IPS DF 4.7 (cell line): Measurements from ENCODE around the gene UHRF2.
"Not testable (repeated sequence)": the region's sequence is repeated elsewhere in the genome, so short reads cannot be mapped to it uniquely, and the experiment has no call there.

Experiments used
- DNase-seq: peaks from one replicate; pipeline ENCODE4 v3.0.0-alpha.2; 2013; ENCODE audit warnings: low spot score; ENCODE audit errors: extremely low read depth

Gene UHRF2

GRCh38 chr9:6484210-6484609 is 71.2 kb downstream of the UHRF2 start:
- no peak for DNase-seq

DNA sequence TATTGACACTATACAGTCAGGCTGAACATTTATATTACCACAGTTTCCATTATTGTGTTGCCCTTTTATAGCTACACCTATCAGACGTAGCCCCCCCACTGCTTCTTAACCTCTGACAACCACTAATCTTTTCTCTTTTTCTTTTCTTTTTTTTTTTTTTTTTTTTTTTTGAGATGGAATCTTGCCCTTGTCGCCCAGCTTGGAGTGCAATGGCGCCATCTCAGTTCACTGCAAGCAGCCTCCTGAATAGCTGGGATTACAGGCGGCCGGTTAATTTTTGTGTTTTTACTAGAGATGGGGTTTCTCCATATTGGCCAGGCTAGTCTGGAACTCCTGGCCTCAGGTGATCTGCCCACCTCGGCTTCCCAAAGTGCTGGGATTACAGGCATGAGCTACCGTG is 75.4 kb downstream of the UHRF2 start:
- no peak for DNase-seq

- no peak for DNase-seq
Observed at GRCh38 chr9:6489099-6489498, 76.1 kb downstream of the UHRF2 start.

DNA sequence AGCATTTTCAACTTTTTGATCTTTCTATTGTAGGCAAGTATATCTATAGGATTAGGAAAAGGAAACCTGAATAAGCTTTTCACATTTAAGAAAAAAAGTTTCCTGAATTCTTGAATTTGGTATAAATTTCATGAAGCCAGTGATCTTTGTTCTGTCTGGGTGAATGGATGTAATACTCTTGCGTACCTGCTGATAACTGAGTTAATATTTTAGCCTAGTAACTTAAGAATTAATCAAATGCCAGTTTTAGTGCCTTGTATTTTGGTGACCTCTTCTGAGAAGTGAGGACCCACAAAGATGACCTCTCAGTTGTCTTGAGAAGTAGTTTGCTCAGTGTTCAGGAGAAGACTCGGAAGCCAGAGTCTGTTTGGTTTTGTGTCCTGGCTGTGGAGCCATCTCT is 77.9 kb downstream of the UHRF2 start:
- DNase-seq = no peak

DNA sequence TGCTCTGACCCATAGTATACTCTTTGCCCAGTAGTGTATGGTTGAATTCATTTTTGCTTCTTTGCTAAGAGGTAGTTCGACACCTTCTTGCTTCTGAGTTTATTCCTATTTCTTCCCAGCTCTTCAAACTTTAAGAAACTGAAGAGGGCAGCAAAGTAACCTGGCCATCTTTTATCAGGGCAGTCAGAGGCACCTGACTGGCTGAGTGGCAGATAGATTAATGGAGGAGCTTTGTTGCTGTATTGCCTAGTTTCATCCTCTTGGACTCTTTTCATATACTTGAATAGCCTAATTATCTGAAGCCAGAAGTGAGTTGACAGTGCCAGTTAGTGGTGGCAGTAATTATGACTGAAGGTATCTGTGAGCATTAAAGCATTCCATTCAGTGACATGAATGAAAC is 82.5 kb downstream of the UHRF2 start:
- no peak for DNase-seq

- no peak for DNase-seq
Observed at GRCh38 chr9:6498982-6499381, 86.0 kb downstream of the UHRF2 start.

- no peak for DNase-seq
Observed at GRCh38 chr9:6501526-6502210, 88.7 kb downstream of the UHRF2 start.

DNA sequence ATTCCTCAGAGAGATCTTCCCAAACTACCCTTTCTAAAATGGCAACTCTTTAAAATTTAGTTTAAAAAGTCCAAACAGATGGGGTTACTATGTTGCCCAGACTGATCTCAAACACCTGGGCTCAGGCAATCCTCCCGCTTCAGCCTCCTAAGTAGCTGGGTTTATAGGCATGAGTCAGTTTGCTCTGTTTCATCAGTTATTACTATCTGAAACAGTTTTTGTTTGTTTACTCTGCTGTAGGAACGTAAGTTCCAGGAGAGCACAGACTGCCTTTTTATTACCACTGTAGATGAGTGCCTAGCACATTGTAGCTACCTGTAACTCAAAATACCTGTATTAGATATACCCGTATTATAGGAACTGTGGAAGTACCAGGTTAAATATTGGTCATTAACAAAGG is 89.4 kb downstream of the UHRF2 start:
- no peak for DNase-seq

- no peak for DNase-seq
Observed at GRCh38 chr9:6506571-6506970, 93.6 kb downstream of the UHRF2 start.

DNA sequence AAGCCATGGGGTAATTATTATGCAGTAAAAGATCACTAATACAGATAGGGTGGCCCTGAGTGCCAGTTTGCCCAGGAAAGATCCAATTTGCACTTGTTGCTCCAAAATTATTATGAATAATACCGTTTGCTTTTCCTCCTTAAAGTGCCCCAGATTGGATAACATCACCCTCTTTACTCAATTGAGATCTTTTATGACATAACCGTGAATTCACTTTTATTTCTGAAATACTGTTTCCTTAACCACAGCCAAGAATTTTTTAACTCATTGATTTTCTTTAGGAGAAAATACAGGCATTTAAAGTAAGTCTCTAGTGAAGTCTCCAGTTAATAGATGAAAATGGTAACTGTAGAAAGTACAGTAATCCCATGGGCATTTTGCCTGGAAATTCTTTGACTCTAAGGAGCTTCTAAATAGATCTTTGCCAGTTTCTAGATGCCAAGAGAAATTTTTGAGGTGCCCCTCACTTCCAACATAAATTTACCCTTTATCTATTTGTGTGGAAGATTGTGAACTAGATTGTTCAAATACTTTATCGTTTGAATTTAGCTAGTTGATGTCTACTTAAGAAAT is 99.2 kb downstream of the UHRF2 start:
- no peak for DNase-seq

DNA sequence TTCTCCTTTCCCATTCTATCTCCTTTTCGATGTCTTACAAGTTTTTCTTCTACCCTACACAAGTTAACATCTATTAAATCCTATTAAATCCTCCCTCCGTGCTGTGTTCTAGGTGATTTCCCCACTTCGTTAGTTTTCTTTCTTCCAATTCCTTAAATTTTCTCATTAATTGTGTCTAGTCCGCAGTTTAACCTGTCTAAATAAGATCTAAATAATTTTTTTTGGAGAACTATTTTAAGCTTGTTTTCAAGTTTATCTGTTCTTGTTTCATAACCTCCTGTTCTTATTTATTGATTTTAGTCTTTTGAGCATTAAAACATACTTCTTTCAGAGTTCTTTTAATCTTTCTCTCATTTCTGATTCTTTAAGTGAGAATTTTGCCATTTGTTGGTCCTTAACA is 109.3 kb downstream of the UHRF2 start:
- no peak for DNase-seq

DNA sequence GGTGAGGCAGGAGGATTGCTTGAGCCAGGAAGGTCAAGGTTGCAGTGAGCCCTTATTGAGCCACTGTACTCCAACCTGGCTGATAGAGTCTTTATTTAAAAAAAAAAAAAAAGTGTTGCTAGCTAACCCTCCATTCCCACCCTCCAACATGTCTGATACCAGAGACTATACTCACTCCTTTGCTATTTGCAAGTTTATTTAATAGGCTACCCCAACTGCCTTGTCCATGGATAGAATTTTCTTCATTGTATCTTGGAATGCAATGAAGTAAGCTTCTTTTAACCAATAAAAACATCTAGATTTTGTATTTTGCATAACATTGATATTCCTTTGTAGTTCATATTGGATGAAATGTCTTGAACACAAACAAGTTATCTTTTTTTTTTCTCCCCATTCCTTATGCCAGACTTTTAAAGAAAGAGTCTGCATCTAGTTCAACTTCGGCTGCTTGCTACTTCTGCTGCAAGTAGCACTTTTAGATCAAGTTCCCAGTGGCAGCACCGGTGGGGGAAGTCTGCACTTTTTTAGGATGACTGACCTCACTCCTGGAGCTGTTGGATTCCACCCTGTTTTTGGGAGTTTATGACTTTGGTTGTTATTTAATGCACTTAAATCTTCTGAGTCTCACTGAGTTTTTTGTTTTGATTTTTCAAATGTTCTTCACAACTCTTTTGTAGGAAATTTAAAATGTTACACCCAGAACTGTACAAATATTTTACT is 112.5 kb downstream of the UHRF2 start:
- DNase-seq = no peak

DNA sequence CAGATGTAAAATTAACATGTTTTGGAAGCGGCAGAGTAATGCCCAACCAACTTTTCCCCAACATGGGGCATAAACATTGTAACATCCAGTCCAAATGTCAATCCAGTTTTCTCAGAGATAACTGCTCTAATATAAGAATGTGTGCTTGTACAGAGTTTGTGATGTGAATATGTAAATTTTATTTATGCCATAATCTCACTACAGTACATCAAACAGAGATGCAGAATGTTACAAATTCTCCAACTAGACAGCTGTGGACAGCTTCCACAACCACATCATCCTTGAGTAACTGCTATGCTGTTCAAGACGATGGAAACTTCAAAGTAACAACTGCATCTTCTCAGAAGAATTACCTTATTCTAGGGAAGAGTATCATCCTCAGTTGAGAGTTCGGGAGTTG is 122.6 kb downstream of the UHRF2 start:
- DNase-seq = no peak

DNA sequence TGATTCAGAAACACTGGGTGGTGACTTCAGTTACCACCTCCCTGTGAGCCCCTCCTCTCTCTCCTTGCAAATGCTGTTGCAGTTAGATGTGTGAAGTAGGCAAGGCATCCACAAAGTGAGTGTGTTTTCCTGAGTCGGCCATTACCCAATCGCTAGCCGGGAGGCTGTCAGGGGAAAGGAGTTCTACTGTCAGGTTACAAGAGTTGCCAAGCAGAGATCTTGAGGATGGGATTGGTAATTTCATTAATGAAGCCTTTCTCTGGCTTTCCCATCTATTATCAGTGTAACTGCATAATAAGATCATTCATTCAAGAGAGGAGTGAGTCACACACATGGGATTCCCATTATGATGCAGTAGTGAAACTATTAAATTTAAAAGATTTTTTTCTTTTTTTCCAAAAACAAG is 125.7 kb downstream of the UHRF2 start:
- DNase-seq = no peak

- DNase-seq = not testable (repeated sequence)
Observed at GRCh38 chr9:6542617-6543016, 129.6 kb downstream of the UHRF2 start.

GRCh38 chr9:6543204-6543603 is 130.2 kb downstream of the UHRF2 start:
- no peak for DNase-seq

GRCh38 chr9:6545017-6545691 is 132.2 kb downstream of the UHRF2 start:
- no peak for DNase-seq

DNA sequence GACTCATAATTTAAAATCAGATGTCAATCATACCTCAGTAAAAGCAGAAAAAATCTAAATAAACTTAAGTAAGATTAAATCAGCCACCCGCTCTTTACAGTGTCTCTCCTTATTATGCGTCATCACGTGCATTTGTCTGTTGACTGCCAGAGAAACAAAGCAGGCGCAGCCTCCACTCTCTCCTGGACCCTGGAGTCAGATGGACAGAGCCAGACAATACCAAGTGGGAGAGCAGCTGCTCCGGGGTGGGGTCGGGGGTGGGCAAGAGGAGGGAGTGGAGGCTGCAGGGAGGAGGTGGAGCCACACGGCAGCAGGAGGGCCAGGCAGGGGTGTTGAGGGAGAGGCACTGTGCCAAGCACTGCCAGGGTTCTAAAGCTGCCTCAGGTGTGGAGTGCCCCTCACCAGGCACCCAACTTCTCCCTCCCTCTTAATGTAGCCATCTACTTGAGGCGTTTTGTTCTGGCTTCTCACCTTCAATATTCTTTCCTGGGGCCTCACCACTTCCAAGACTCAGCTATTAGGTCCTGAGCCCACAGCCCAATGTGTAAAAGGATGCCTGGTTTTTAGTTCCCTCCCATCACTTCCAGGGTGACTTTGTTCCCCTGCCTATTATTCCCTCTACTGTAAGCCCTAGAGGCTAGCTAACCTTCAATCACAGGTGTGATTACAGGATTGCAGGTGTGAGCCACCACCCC is 136.3 kb downstream of the UHRF2 start:
- no peak for DNase-seq

DNA sequence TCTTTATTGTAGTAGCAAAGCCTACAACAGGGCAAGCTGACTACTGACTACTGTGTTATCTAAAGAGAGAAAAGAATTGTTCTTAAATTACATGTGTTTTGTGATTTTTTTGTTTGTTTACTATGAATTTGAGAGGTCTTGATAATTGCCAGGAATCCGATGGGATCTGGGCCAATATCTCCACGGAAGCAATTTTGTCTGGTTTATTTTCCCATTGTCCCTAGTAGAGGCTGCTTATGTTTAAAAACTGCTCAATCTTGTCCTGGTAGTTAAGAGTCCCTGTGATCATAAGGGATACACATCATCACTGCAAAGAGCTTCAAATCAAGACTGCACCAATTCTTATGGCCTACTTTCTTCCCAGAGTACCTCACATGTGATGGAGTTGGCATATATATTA is 138.1 kb downstream of the UHRF2 start:
- DNase-seq = no peak

DNA sequence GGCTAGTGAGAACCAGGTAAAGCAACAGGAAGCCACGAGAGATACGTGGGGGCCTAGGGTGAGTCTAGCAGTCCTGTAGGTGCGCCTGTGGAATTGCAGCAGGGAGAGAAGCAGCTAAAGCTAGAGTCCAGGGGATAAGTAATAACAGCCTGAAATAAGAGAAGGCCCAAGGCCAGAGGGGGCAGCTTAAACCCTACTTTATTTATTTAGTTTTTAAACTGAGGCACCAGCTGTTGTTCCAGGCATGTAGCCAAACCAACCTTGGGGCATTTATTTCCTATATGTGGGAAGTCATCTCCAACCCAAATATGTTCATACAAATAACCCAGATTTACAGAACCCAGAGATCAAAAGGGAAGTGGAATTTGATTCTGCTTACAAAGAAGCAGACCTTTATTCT is 139.0 kb downstream of the UHRF2 start:
- DNase-seq = no peak

DNA sequence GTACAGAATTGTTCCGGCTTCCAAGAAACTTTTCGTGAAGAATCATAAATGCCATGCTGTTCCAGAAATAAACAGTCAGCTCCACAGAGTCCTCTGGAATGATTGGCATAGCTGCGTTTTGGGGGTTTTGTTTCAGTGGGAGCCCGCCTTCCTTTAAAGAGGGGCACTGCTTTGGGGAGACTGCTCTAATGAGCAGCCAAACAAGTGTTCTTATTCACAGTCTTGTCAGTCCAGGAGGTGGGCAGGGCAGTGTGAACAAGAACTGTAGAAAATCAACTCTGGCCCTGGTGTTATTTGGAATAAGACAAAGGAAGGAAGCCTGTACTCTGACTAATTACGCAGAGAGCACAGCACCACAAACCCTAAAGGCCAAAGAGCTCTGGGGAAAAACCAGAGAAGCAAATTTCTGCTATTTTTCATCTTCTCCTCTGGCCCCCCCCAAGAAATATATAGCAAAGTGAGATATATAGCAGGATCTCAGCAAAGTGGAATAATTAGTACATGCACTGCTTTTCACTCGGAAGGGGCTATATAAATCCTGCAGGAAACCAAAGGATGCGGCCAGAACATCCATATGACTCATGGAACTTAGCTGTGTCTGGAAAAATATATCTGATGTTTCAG is 139.6 kb downstream of the UHRF2 start:
- DNase-seq = no peak
